GM12801 (cell line): ENCODE results near the gene POLR2B.

Experiments used
- CTCF ChIP-seq: IDR thresholded peaks from one replicate; pipeline ENCODE4 v1.5.1; 2011; ENCODE audit warnings: control low read depth; ENCODE audit not compliant: insufficient read length; ENCODE audit errors: extremely low read depth

The POLR2B gene

GRCh38 chr4:56978750-56979303, at the start of gene POLR2B:
Gene POLR2B, plus strand, starts transcription at chr4:56978896. Its CDS starts 90 bp downstream, at chr4:56978986.
- no peak for TF ChIP-seq CTCF

GRCh38 chr4:56930638-56931037, 48.1 kb upstream of the POLR2B start:
- no peak for TF ChIP-seq CTCF

- no peak for TF ChIP-seq CTCF
Observed at GRCh38 chr4:56931924-56932323, 46.8 kb upstream of the POLR2B start.

- TF ChIP-seq CTCF: no peak
Observed at GRCh38 chr4:56937262-56937661, 41.4 kb upstream of the POLR2B start.

- no peak for TF ChIP-seq CTCF
Observed at GRCh38 chr4:56940403-56940802, 38.3 kb upstream of the POLR2B start.

- TF ChIP-seq CTCF: no peak
Observed at GRCh38 chr4:56940971-56941370, 37.7 kb upstream of the POLR2B start.

- no peak for TF ChIP-seq CTCF
Observed at GRCh38 chr4:56941403-56941802, 37.3 kb upstream of the POLR2B start.
